ENCODE measurements around the gene TMEM130. TPM values are rescaled to one million over a fixed set of nuclear protein-coding genes. Genes with fewer than 3 reads are reported as not detected.

TMEM130 gene
- total and polyA plus RNA-seq, 4 donors = not detected

DNA sequence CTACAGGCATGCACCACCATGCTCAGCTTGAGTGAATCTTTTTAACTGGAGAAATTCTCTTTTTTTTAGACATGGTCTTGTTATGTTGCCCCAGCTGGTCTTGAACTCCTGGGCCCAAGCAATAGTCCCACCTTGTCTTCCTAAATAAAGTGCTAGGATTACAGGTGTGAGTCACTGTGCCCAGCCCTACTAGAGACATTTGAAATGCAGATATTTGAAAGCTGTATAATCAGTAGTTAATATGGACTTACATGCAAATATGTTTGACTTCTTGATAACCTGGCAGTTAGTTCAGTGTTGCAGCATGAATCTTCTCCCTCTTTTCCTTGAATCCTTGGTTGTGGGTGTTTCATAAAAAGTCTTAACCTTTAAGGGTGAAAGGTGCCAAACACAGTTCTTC is 17.2 kb upstream of the TMEM130 start (continued):
- TF ChIP-seq, protein P1, sequence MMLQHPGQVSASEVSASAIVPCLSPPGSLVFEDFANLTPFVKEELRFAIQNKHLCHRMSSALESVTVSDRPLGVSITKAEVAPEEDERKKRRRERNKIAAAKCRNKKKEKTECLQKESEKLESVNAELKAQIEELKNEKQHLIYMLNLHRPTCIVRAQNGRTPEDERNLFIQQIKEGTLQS (IDR thresholded peaks at IDR 0.05) = no peak
- TF ChIP-seq HNF4A (conservative IDR thresholded peaks at IDR 0.05) = no peak

DNA sequence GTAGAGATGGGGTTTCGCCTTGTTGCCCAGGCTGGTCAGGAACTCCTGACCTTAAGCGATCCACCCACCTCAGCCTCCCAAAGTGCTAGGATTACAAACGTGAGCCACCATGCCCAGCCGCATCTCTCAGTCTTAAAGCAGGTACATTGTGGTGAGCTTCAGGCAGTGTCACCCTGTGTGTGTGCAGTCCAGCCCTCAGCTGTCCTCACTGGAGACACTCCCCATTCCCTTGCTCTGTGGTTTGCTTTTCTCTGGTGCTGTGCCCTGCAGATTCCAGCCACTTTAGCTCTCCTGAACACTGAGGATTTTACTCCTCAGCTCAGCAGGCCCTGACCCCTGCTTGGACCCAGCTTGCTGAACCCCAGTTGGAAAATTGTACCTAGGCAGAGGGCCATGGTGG is 14.6 kb upstream of the TMEM130 start:
- H3K27ac ChIP-seq (ENCODE audit: low read depth in 1 of 2, low read length in 2 of 2) = no peak overlapping the region
- DNase-seq (ENCODE audit: low spot score) = no peak
- WGBS = 91% methylated on average over 4 of the region's 4 CpGs
- no peaks in the 10 kb centered on the region for H3K9me3 ChIP-seq (ENCODE audit: control insufficient read depth in 4 of 4, low read length in 3 of 4)
- H3K36me3 ChIP-seq (ENCODE audit: control insufficient read depth in 4 of 4, insufficient read depth in 3 of 4, low read depth in 1 of 4, low read length in 3 of 4) = peaks cover 8 to 48% (median 24%) of the 10 kb centered on the region in 4 donors
- no peak overlapping the region for H3K9ac ChIP-seq (ENCODE audit: low read depth in 1 of 2, low read length in 2 of 2)
- no peak overlapping the region for H3K4me3 ChIP-seq (ENCODE audit: low read depth in 1 of 3, low read length in 3 of 3)
- TF ChIP-seq RAD21 (IDR thresholded peaks at IDR 0.05) (no peak), JUND (IDR thresholded peaks at IDR 0.05) (no peak), SP1 (IDR thresholded peaks at IDR 0.05) (no peak), FOXA1 (IDR thresholded peaks at IDR 0.05) (no peak), RXRA (IDR thresholded peaks at IDR 0.05) (no peak), GABPA (IDR thresholded peaks at IDR 0.05 in 1 of 2, conservative IDR thresholded peaks at IDR 0.05 in 1 of 2) (no peak), EGR1 (IDR thresholded peaks at IDR 0.05; ENCODE audit: low read depth in 2 of 2) (no peak), FOXA2 (IDR thresholded peaks at IDR 0.05) (no peak), YY1 (IDR thresholded peaks at IDR 0.05) (no peak), TAF1 (conservative IDR thresholded peaks at IDR 0.05) (no peak), HNF4G (IDR thresholded peaks at IDR 0.05) (no peak)
- TF ChIP-seq, protein P2, sequence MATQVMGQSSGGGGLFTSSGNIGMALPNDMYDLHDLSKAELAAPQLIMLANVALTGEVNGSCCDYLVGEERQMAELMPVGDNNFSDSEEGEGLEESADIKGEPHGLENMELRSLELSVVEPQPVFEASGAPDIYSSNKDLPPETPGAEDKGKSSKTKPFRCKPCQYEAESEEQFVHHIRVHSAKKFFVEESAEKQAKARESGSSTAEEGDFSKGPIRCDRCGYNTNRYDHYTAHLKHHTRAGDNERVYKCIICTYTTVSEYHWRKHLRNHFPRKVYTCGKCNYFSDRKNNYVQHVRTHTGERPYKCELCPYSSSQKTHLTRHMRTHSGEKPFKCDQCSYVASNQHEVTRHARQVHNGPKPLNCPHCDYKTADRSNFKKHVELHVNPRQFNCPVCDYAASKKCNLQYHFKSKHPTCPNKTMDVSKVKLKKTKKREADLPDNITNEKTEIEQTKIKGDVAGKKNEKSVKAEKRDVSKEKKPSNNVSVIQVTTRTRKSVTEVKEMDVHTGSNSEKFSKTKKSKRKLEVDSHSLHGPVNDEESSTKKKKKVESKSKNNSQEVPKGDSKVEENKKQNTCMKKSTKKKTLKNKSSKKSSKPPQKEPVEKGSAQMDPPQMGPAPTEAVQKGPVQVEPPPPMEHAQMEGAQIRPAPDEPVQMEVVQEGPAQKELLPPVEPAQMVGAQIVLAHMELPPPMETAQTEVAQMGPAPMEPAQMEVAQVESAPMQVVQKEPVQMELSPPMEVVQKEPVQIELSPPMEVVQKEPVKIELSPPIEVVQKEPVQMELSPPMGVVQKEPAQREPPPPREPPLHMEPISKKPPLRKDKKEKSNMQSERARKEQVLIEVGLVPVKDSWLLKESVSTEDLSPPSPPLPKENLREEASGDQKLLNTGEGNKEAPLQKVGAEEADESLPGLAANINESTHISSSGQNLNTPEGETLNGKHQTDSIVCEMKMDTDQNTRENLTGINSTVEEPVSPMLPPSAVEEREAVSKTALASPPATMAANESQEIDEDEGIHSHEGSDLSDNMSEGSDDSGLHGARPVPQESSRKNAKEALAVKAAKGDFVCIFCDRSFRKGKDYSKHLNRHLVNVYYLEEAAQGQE (IDR thresholded peaks at IDR 0.05) = no peak
- TF ChIP-seq, protein P3, sequence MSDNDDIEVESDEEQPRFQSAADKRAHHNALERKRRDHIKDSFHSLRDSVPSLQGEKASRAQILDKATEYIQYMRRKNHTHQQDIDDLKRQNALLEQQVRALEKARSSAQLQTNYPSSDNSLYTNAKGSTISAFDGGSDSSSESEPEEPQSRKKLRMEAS (IDR thresholded peaks at IDR 0.05) = no peak
- TF ChIP-seq, protein P4, sequence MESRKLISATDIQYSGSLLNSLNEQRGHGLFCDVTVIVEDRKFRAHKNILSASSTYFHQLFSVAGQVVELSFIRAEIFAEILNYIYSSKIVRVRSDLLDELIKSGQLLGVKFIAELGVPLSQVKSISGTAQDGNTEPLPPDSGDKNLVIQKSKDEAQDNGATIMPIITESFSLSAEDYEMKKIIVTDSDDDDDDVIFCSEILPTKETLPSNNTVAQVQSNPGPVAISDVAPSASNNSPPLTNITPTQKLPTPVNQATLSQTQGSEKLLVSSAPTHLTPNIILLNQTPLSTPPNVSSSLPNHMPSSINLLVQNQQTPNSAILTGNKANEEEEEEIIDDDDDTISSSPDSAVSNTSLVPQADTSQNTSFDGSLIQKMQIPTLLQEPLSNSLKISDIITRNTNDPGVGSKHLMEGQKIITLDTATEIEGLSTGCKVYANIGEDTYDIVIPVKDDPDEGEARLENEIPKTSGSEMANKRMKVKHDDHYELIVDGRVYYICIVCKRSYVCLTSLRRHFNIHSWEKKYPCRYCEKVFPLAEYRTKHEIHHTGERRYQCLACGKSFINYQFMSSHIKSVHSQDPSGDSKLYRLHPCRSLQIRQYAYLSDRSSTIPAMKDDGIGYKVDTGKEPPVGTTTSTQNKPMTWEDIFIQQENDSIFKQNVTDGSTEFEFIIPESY (IDR thresholded peaks at IDR 0.05) = no peak
- TF ChIP-seq, protein P1 (IDR thresholded peaks at IDR 0.05) = no peak
- TF ChIP-seq, protein P5, sequence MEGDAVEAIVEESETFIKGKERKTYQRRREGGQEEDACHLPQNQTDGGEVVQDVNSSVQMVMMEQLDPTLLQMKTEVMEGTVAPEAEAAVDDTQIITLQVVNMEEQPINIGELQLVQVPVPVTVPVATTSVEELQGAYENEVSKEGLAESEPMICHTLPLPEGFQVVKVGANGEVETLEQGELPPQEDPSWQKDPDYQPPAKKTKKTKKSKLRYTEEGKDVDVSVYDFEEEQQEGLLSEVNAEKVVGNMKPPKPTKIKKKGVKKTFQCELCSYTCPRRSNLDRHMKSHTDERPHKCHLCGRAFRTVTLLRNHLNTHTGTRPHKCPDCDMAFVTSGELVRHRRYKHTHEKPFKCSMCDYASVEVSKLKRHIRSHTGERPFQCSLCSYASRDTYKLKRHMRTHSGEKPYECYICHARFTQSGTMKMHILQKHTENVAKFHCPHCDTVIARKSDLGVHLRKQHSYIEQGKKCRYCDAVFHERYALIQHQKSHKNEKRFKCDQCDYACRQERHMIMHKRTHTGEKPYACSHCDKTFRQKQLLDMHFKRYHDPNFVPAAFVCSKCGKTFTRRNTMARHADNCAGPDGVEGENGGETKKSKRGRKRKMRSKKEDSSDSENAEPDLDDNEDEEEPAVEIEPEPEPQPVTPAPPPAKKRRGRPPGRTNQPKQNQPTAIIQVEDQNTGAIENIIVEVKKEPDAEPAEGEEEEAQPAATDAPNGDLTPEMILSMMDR (IDR thresholded peaks at IDR 0.05; ENCODE audit: low read depth, low read length, missing input control) = no peak
- H3K4me1 ChIP-seq (ENCODE audit: control insufficient read depth in 4 of 4, insufficient read depth in 4 of 4, low read length in 3 of 4) = peaks cover 3 to 11% (median 10%) of the 10 kb centered on the region in 4 donors
- no peaks in the 10 kb centered on the region for H3K27me3 ChIP-seq (ENCODE audit: control insufficient read depth in 4 of 4, insufficient read depth in 4 of 4, low read length in 3 of 4)

Data from liver (tissue), 9 donors.